WTC11 (cell line): ENCODE results near the gene TVP23A. TPM values are rescaled to one million over a fixed set of nuclear protein-coding genes. Genes with fewer than 3 reads are reported as not detected.

Experiments
- ATAC-seq: fragments of 200-7000 bp; cut with Tn5 transposase; 2 replicates; pipeline ENCODE4 v1.10.0; 2021; ENCODE audit warnings: mild to moderate bottlenecking, moderate library complexity
- CTCF ChIA-PET: fragments of 300-600 bp; sonication (Branson Sonifier 250); formaldehyde crosslinking; loops from one replicate; lab custom pipeline; 2021; ENCODE audit warnings: antibody characterized with exemption; lab: Charles Lee
- POLR2A ChIA-PET: fragments of 350-600 bp; sonication (Branson Sonifier 250); formaldehyde crosslinking; loops from one replicate; lab custom pipeline; 2021; ENCODE audit warnings: antibody characterized with exemption; lab: Charles Lee
- DNase-seq: peaks from one replicate; pipeline ENCODE4 v3.0.0; 2021; ENCODE audit warnings: low spot score
- H3K27ac Mint-ChIP-seq: 2 replicates; pipeline ENCODE4 v1.8.0; 2021; ENCODE audit warnings: mixed read lengths
- H3K27me3 Mint-ChIP-seq: 2 replicates; pipeline ENCODE4 v1.8.0; 2021; ENCODE audit warnings: low read depth, mild to moderate bottlenecking, moderate library complexity, mixed read lengths
- H3K36me3 Mint-ChIP-seq: 2 replicates; pipeline ENCODE4 v1.8.0; 2021; ENCODE audit warnings: mixed read lengths
- H3K4me1 Mint-ChIP-seq: 2 replicates; pipeline ENCODE4 v1.8.0; 2022; ENCODE audit warnings: mixed read lengths
- H3K4me3 Mint-ChIP-seq: 2 replicates; pipeline ENCODE4 v1.8.0; 2021; ENCODE audit warnings: mild to moderate bottlenecking, moderate library complexity, mixed read lengths
- H3K9me3 Mint-ChIP-seq: 2 replicates; pipeline ENCODE4 v1.8.0; 2021; ENCODE audit warnings: mixed read lengths
- AR ChIP-seq: fragments of 250-450 bp; sonication (Bioruptor Pico); IDR thresholded peaks from 2 replicates; pipeline ENCODE4 v1.9.0; 2021; ENCODE audit warnings: mild to moderate bottlenecking
- ARID4B ChIP-seq: sonication (generic); formaldehyde crosslinking; IDR thresholded peaks from 2 replicates; pipeline ENCODE4 v1.8.0; 2023; ENCODE audit warnings: missing genetic modification reagents, mild to moderate bottlenecking, borderline replicate concordance
- CBFB ChIP-seq: sonication (generic); formaldehyde crosslinking; IDR thresholded peaks from 2 replicates; pipeline ENCODE4 v1.8.1; 2022; ENCODE audit warnings: mild to moderate bottlenecking, low read depth, missing genetic modification reagents
- ELF4 ChIP-seq: sonication (generic); formaldehyde crosslinking; IDR thresholded peaks from 2 replicates; pipeline ENCODE4 v1.8.1; 2022; ENCODE audit warnings: low read depth, mild to moderate bottlenecking, moderate library complexity, missing genetic modification reagents
- EMX1 ChIP-seq: fragments of 250-450 bp; sonication (Bioruptor Pico); IDR thresholded peaks from 2 replicates; pipeline ENCODE4 v1.8.0; 2021; ENCODE audit warnings: mild to moderate bottlenecking
- FOXK1 ChIP-seq: sonication (generic); formaldehyde crosslinking; IDR thresholded peaks from 2 replicates; pipeline ENCODE4 v1.8.0; 2022; ENCODE audit warnings: mild to moderate bottlenecking, moderate library complexity, missing genetic modification reagents
- GRHL2 ChIP-seq: fragments of 250-450 bp; sonication (Bioruptor Pico); IDR thresholded peaks from 2 replicates; pipeline ENCODE4 v1.8.0; 2022; ENCODE audit warnings: mild to moderate bottlenecking, moderate library complexity; ENCODE audit not compliant: insufficient replicate concordance, severe bottlenecking
- GTF2I ChIP-seq: fragments of 250-450 bp; sonication (Bioruptor Pico); conservative IDR thresholded peaks from 2 replicates; pipeline ENCODE4 v1.4.0; 2021; ENCODE audit warnings: mild to moderate bottlenecking
- IRF2 ChIP-seq: sonication (generic); formaldehyde crosslinking; IDR thresholded peaks from 2 replicates; pipeline ENCODE4 v1.8.0; 2022; ENCODE audit warnings: low read depth, missing genetic modification reagents, borderline replicate concordance
- JAZF1 ChIP-seq: fragments of 250-450 bp; sonication (Bioruptor Pico); IDR thresholded peaks from 2 replicates; pipeline ENCODE4 v1.9.0; 2021; ENCODE audit warnings: moderate library complexity, mild to moderate bottlenecking, inconsistent platforms
- JUN ChIP-seq: sonication (generic); formaldehyde crosslinking; IDR thresholded peaks from 2 replicates; pipeline ENCODE4 v1.8.0; 2023; ENCODE audit warnings: mild to moderate bottlenecking, missing genetic modification reagents
- NFATC4 ChIP-seq: fragments of 250-450 bp; sonication (Bioruptor Pico); IDR thresholded peaks from 2 replicates; pipeline ENCODE4 v1.9.0; 2021; ENCODE audit warnings: mild to moderate bottlenecking
- NR3C1 ChIP-seq: sonication (generic); formaldehyde crosslinking; conservative IDR thresholded peaks from 2 replicates; pipeline ENCODE4 v1.8.1; 2023; ENCODE audit warnings: low read depth, mild to moderate bottlenecking, missing genetic modification reagents
- PRDM15 ChIP-seq: sonication (generic); formaldehyde crosslinking; IDR thresholded peaks from 2 replicates; pipeline ENCODE4 v1.8.0; 2022; ENCODE audit warnings: missing genetic modification reagents
- RELA ChIP-seq: sonication (generic); formaldehyde crosslinking; IDR thresholded peaks from 2 replicates; pipeline ENCODE4 v1.8.1; 2022; ENCODE audit warnings: missing genetic modification reagents, mild to moderate bottlenecking, borderline replicate concordance
- SMAD4 ChIP-seq: sonication (generic); formaldehyde crosslinking; IDR thresholded peaks from 2 replicates; pipeline ENCODE4 v1.8.0; 2022; ENCODE audit warnings: mild to moderate bottlenecking, missing genetic modification reagents
- TEAD4 ChIP-seq: sonication (generic); formaldehyde crosslinking; IDR thresholded peaks from 2 replicates; pipeline ENCODE4 v1.8.0; 2022; ENCODE audit warnings: mild to moderate bottlenecking, missing genetic modification reagents
- USF2 ChIP-seq: sonication (generic); formaldehyde crosslinking; IDR thresholded peaks from 2 replicates; pipeline ENCODE4 v1.8.1; 2023; ENCODE audit warnings: mild to moderate bottlenecking, missing genetic modification reagents, moderate library complexity
- ZNF423 ChIP-seq: fragments of 250-450 bp; sonication (Bioruptor Pico); IDR thresholded peaks from 2 replicates; pipeline ENCODE4 v2.1.2; 2022; ENCODE audit warnings: mild to moderate bottlenecking, moderate library complexity
- total RNA-seq: library from RNA; stranded (reverse); gene quantifications from 3 replicates; pipeline ENCODE4 v1.2.3, GENCODE V29; 2021
- TF ChIP-seq, protein P1 (sequence below): sonication (generic); formaldehyde crosslinking; IDR thresholded peaks from 2 replicates; pipeline ENCODE4 v1.8.0; 2022; ENCODE audit warnings: mild to moderate bottlenecking, missing genetic modification reagents

Gene TVP23A
- total RNA-seq, 1 experiment from 2014 or later = 1.2 TPM

DNA sequence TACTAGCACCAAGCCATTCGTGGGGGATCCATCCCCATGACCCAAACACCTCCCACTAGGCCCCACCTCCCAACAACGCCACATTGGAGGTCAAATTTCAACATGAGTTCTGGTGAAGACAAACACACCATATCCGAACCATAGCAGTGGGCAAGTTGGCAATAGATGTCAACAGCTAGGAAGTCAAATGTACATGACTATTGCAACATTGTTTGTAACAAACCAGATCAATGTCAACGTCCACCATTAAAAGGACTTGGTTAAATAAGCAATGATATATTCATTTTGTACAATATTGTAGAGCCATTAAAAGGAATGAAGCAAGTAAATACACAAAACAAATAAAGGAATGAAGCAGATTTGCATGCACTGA is 31.9 kb upstream of the TVP23A start:
- Mint-ChIP-seq H3K36me3 (no peaks in the 10 kb centered on the region), H3K27ac (no peak overlapping the region), H3K27me3 (peaks cover 2% of the 10 kb centered on the region; the same call in 1 of the 2 replicates), H3K4me1 (no peaks in the 10 kb centered on the region), H3K4me3 (no peak overlapping the region), H3K9me3 (no peaks in the 10 kb centered on the region)
- ChIA-PET CTCF (interaction anchor here (0.5 kb wide), 1 partner anchor 406 kb away, joined by 3 read pairs; the partner anchor contains the start of gene SOCS1), POLR2A (interaction anchor here (0.7 kb wide), 1 partner anchor 33 kb away, joined by 3 read pairs; no protein-coding TSS in a partner anchor)
- DNase-seq (no peak), ATAC-seq (no peak)
- TF ChIP-seq FOXK1 (CRISPR knock-in tag) (no peak), EMX1 (CRISPR knock-in tag) (no peak), AR (no peak), ELF4 (no peak), ARID4B (CRISPR knock-in tag) (no peak), NFATC4 (CRISPR knock-in tag) (no peak), IRF2 (CRISPR knock-in tag) (no peak), NR3C1 (no peak), ZNF423 (CRISPR knock-in tag) (no peak), CBFB (CRISPR knock-in tag) (no peak), GRHL2 (CRISPR knock-in tag) (no peak), JAZF1 (CRISPR knock-in tag) (no peak), USF2 (CRISPR knock-in tag) (no peak), SMAD4 (no peak), GTF2I (CRISPR knock-in tag) (no peak), TEAD4 (no peak), PRDM15 (CRISPR knock-in tag) (no peak), RELA (CRISPR knock-in tag) (no peak), JUN (CRISPR knock-in tag) (no peak)
- TF ChIP-seq, protein P1, sequence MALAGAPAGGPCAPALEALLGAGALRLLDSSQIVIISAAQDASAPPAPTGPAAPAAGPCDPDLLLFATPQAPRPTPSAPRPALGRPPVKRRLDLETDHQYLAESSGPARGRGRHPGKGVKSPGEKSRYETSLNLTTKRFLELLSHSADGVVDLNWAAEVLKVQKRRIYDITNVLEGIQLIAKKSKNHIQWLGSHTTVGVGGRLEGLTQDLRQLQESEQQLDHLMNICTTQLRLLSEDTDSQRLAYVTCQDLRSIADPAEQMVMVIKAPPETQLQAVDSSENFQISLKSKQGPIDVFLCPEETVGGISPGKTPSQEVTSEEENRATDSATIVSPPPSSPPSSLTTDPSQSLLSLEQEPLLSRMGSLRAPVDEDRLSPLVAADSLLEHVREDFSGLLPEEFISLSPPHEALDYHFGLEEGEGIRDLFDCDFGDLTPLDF = no peak
- TF ChIP-seq, all 79 proteins: peak for 0
